DOHH2 (cell line): ENCODE data around the gene CENPS.

Experiments used
- H3F3A ChIP-seq: fragments of 200-600 bp; sonication (generic), shearing (Covaris generic); 2 replicates; pipeline ENCODE4 v1.6.0; 2016; ENCODE audit warnings: antibody characterized with exemption, mild to moderate bottlenecking; ENCODE audit not compliant: control insufficient read depth, insufficient read depth
- H3K27ac ChIP-seq: fragments of 200-600 bp; sonication (generic); 2 replicates; pipeline ENCODE4 v1.5.1; 2014; ENCODE audit warnings: low read depth, mild to moderate bottlenecking, low read length, moderate library complexity
- H3K27me3 ChIP-seq: fragments of 200-600 bp; sonication (generic); 2 replicates; pipeline ENCODE4 v1.6.1; 2014; ENCODE audit warnings: mild to moderate bottlenecking, low read length, mixed read lengths; ENCODE audit not compliant: control insufficient read depth
- H3K36me3 ChIP-seq: fragments of 200-600 bp; sonication (generic); 2 replicates; pipeline ENCODE4 v1.6.1; 2014; ENCODE audit warnings: mild to moderate bottlenecking, low read length, moderate library complexity, mixed read lengths; ENCODE audit not compliant: control insufficient read depth
- H3K4me1 ChIP-seq: fragments of 200-600 bp; sonication (generic); 2 replicates; pipeline ENCODE4 v1.6.1; 2014; ENCODE audit warnings: mild to moderate bottlenecking, low read length, mixed read lengths; ENCODE audit not compliant: control insufficient read depth
- H3K4me2 ChIP-seq: fragments of 200-600 bp; sonication (generic); 2 replicates; pipeline ENCODE4 v1.6.0; 2014; ENCODE audit warnings: mild to moderate bottlenecking, low read length, moderate library complexity
- H3K4me3 ChIP-seq: fragments of 200-600 bp; sonication (generic); 2 replicates; pipeline ENCODE4 v1.5.1; 2014; ENCODE audit warnings: mild to moderate bottlenecking, low read length, mixed read lengths
- H3K79me2 ChIP-seq: fragments of 200-600 bp; sonication (generic); 2 replicates; pipeline ENCODE4 v1.6.1; 2014; ENCODE audit warnings: mild to moderate bottlenecking, low read length, mixed read lengths; ENCODE audit not compliant: control insufficient read depth
- H3K9me2 ChIP-seq: fragments of 200-600 bp; sonication (generic); replicated peaks from 2 replicates; pipeline ENCODE4 v1.6.1; 2014; ENCODE audit warnings: mild to moderate bottlenecking, low read length, mixed read lengths; ENCODE audit not compliant: control insufficient read depth
- H3K9me3 ChIP-seq: fragments of 200-600 bp; sonication (generic); 2 replicates; pipeline ENCODE4 v1.6.1; 2014; ENCODE audit warnings: antibody characterized with exemption, low read length, mixed read lengths; ENCODE audit not compliant: control insufficient read depth, insufficient read depth
- H4K20me1 ChIP-seq: fragments of 200-600 bp; sonication (generic); 2 replicates; pipeline ENCODE4 v1.6.0; 2014; ENCODE audit warnings: low read depth, mild to moderate bottlenecking, antibody characterized with exemption, low read length, moderate library complexity; ENCODE audit not compliant: control insufficient read depth, insufficient read depth
- EZH2phosphoT487 ChIP-seq: fragments of 200-600 bp; sonication (generic); IDR thresholded peaks from 2 replicates; pipeline ENCODE4 v1.6.1; 2017; ENCODE audit warnings: borderline replicate concordance, mild to moderate bottlenecking, antibody characterized with exemption, low read length, moderate library complexity, mixed read lengths
- TF ChIP-seq, protein P1 (sequence below): fragments of 200-600 bp; sonication (generic); IDR thresholded peaks from one replicate; pipeline ENCODE4 v1.5.1; 2014; ENCODE audit warnings: antibody characterized with exemption, mild to moderate bottlenecking, low read depth, low read length; ENCODE audit not compliant: poor library complexity, severe bottlenecking

CENPS gene

DNA sequence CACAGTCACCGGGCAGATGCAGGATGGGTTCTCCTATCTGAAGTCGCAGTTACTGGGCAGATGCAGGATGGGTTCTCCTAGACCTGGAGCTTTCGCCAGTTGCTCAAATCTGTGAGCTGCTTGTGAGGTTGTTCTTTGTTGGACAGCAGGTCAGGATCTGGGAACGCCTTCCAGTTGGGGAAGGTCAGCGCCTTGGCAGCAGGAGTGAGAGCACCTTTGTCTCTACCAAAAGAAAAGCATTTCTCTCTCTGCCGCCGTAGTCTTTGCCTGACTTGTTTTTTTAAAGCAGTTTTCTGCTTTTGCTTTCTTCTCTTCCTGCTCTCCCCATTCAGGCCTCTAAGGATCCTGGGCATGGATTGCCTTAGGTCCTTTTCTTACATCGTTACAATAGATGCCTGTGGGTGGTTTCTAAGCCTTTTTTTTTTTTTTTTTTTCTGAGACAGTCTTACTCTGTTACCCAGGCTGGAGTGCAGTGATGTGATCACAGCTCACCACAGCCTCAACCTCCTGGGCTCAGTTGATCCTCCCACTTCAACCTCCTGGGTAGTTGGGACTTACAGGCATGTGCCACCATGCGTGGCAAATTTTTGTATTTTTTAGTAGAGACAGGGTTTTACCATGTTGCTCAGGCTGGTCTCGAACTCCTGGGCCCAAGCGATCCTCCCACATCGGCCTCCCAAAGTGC, 60.2 kb downstream of the CENPS start:
- H4K20me1 ChIP-seq, result 0 out of 2 replicates have a peak, but pooled peaks cover 9% of the 10 kb centered on the region
- peaks cover 3% of the 10 kb centered on the region; the same call in 1 of the 2 replicates for H3K9me3 ChIP-seq
- no peak for TF ChIP-seq EZH2phosphoT487
- TF ChIP-seq, protein P1, sequence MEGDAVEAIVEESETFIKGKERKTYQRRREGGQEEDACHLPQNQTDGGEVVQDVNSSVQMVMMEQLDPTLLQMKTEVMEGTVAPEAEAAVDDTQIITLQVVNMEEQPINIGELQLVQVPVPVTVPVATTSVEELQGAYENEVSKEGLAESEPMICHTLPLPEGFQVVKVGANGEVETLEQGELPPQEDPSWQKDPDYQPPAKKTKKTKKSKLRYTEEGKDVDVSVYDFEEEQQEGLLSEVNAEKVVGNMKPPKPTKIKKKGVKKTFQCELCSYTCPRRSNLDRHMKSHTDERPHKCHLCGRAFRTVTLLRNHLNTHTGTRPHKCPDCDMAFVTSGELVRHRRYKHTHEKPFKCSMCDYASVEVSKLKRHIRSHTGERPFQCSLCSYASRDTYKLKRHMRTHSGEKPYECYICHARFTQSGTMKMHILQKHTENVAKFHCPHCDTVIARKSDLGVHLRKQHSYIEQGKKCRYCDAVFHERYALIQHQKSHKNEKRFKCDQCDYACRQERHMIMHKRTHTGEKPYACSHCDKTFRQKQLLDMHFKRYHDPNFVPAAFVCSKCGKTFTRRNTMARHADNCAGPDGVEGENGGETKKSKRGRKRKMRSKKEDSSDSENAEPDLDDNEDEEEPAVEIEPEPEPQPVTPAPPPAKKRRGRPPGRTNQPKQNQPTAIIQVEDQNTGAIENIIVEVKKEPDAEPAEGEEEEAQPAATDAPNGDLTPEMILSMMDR, result no peak
- 0 out of 2 replicates have a peak, but pooled peaks cover 2% of the 10 kb centered on the region for H3F3A ChIP-seq
- peaks cover 7% of the 10 kb centered on the region for H3K36me3 ChIP-seq
- peaks cover 22% of the 10 kb centered on the region for H3K4me1 ChIP-seq
- H3K9me2 ChIP-seq, result no peaks in the 10 kb centered on the region
- no peak overlapping the region for H3K27ac ChIP-seq
- no peak overlapping the region for H3K4me3 ChIP-seq
- H3K4me2 ChIP-seq, result no peak overlapping the region
- H3K27me3 ChIP-seq, result no peaks in the 10 kb centered on the region
- H3K79me2 ChIP-seq, result peaks cover 70% of the 10 kb centered on the region
